Measurements from ENCODE around the gene PRKG1.
A peak's percentile ranks its signal among the peaks of the same experiment; 100 is the strongest.
"Not testable (repeated sequence)": the region's sequence is repeated elsewhere in the genome, so short reads cannot be mapped to it uniquely, and the experiment has no call there.

The PRKG1 gene

GRCh38 chr10:51394039-51394438 is 319.8 kb downstream of the PRKG1 start:
- no peak for DNase-seq

- DNase-seq = no peak
These were observed 323.0 kb downstream of the PRKG1 start for GRCh38 chr10:51397244-51397643.

- no peak for DNase-seq
These were observed 323.4 kb downstream of the PRKG1 start for GRCh38 chr10:51397695-51398094.

GRCh38 chr10:51399840-51400239 is 325.6 kb downstream of the PRKG1 start:
- DNase-seq = no peak

- DNase-seq = no peak
These were observed 326.3 kb downstream of the PRKG1 start for GRCh38 chr10:51400392-51401096.

GRCh38 chr10:51403521-51403920 is 329.2 kb downstream of the PRKG1 start:
- DNase-seq = no peak

- DNase-seq = no peak
These were observed 331.5 kb downstream of the PRKG1 start for GRCh38 chr10:51405580-51406351.

GRCh38 chr10:51406581-51406980 is 332.3 kb downstream of the PRKG1 start:
- no peak for DNase-seq

GRCh38 chr10:51416494-51416893 is 342.2 kb downstream of the PRKG1 start:
- DNase-seq = no peak

GRCh38 chr10:51419196-51420093 is 345.2 kb downstream of the PRKG1 start:
- no peak for DNase-seq

- DNase-seq = no peak
These were observed 347.6 kb downstream of the PRKG1 start for GRCh38 chr10:51421853-51422252.

GRCh38 chr10:51422311-51423120 is 348.2 kb downstream of the PRKG1 start:
- peak; percentile 3 for DNase-seq

- no peak for DNase-seq
These were observed 348.8 kb downstream of the PRKG1 start for GRCh38 chr10:51423121-51423452.

- DNase-seq = no peak
These were observed 351.1 kb downstream of the PRKG1 start for GRCh38 chr10:51425431-51425830.

- DNase-seq = no peak
These were observed 353.5 kb downstream of the PRKG1 start for GRCh38 chr10:51427758-51428157.

- no peak for DNase-seq
These were observed 356.2 kb downstream of the PRKG1 start for GRCh38 chr10:51430506-51430905.

GRCh38 chr10:51433949-51434475 is 359.7 kb downstream of the PRKG1 start:
- DNase-seq = no peak

- no peak for DNase-seq
These were observed 362.5 kb downstream of the PRKG1 start for GRCh38 chr10:51436805-51437204.

GRCh38 chr10:51439645-51440044 is 365.4 kb downstream of the PRKG1 start:
- no peak for DNase-seq

- no peak for DNase-seq
These were observed 371.3 kb downstream of the PRKG1 start for GRCh38 chr10:51445588-51445987.

- DNase-seq = no peak
These were observed 372.8 kb downstream of the PRKG1 start for GRCh38 chr10:51447119-51447518.

GRCh38 chr10:51455762-51456161 is 381.5 kb downstream of the PRKG1 start:
- DNase-seq = not testable (repeated sequence)

All from CD4-positive, alpha-beta T cell treated with Interleukin-6 for 4 hours (primary cell).